Astrocyte (in vitro differentiated cells and primary cell): Measurements from ENCODE around the gene MYG1. TPM values are rescaled to one million over a fixed set of nuclear protein-coding genes. Genes with fewer than 3 reads are reported as not detected.

Experiments
- DNase-seq: peaks from one replicate; pipeline ENCODE4 v3.0.0-alpha.2; 2010; ENCODE audit warnings: low read depth
- FAIRE-seq: peaks from 2 replicates; lab custom pipeline; 2011; peaks lifted over from hg19 to GRCh38; lab: Jason Lieb, UNC
- H2AFZ ChIP-seq: 2 replicates; pipeline ENCODE4 v1.6.0; 2012; ENCODE audit warnings: low read depth, low read length, inconsistent platforms
- H3K27ac ChIP-seq: 2 replicates; pipeline ENCODE4 v1.5.1; 2011; ENCODE audit warnings: low read depth, low read length, inconsistent platforms
- H3K27me3 ChIP-seq: 2 replicates; pipeline ENCODE4 v1.6.0; 2011; ENCODE audit warnings: low read length, inconsistent platforms; ENCODE audit not compliant: insufficient read depth
- H3K36me3 ChIP-seq: 2 replicates; pipeline ENCODE4 v1.5.1; 2011; ENCODE audit warnings: low read length, inconsistent platforms; ENCODE audit not compliant: insufficient read depth
- H3K4me1 ChIP-seq: 2 replicates; pipeline ENCODE4 v1.5.1; 2011; ENCODE audit warnings: low read length, inconsistent platforms; ENCODE audit not compliant: insufficient read depth
- H3K4me2 ChIP-seq: 2 replicates; pipeline ENCODE4 v1.6.0; 2012; ENCODE audit warnings: low read length, inconsistent platforms
- H3K4me3 ChIP-seq: 2 replicates; pipeline ENCODE4 v1.5.1; 2011; ENCODE audit warnings: low read depth, mild to moderate bottlenecking, low read length, inconsistent platforms; ENCODE audit not compliant: insufficient read depth
- H3K79me2 ChIP-seq: 2 replicates; pipeline ENCODE4 v1.6.0; 2012; ENCODE audit warnings: mild to moderate bottlenecking, low read length, inconsistent platforms; ENCODE audit not compliant: insufficient read depth
- H3K9ac ChIP-seq: 2 replicates; pipeline ENCODE4 v1.6.0; 2012; ENCODE audit warnings: mild to moderate bottlenecking, low read length, inconsistent platforms
- H3K9me3 ChIP-seq: 2 replicates; pipeline ENCODE4 v1.5.1; 2012; ENCODE audit warnings: low read depth, mild to moderate bottlenecking, low read length, inconsistent platforms; ENCODE audit not compliant: insufficient read depth
- H4K20me1 ChIP-seq: 2 replicates; pipeline ENCODE4 v1.6.0; 2012; ENCODE audit warnings: low read length, inconsistent platforms; ENCODE audit not compliant: insufficient read depth
- H3K27ac Mint-ChIP-seq: one replicate; pipeline ENCODE4 v1.8.0; 2021; ENCODE audit warnings: mild to moderate bottlenecking, mixed read lengths; ENCODE audit not compliant: unreplicated experiment
- H3K27me3 Mint-ChIP-seq: one replicate; pipeline ENCODE4 v1.8.0; 2021; ENCODE audit warnings: low read depth, mixed read lengths; ENCODE audit not compliant: unreplicated experiment
- H3K36me3 Mint-ChIP-seq: one replicate; pipeline ENCODE4 v1.8.0; 2021; ENCODE audit warnings: low read depth, mixed read lengths; ENCODE audit not compliant: unreplicated experiment
- H3K4me1 Mint-ChIP-seq: one replicate; pipeline ENCODE4 v1.8.0; 2021; ENCODE audit warnings: low read depth, mixed read lengths; ENCODE audit not compliant: unreplicated experiment
- H3K4me3 Mint-ChIP-seq: one replicate; pipeline ENCODE4 v1.8.0; 2021; ENCODE audit warnings: mild to moderate bottlenecking, moderate library complexity, mixed read lengths; ENCODE audit not compliant: unreplicated experiment
- H3K9me3 Mint-ChIP-seq: one replicate; pipeline ENCODE4 v1.8.0; 2021; ENCODE audit warnings: mild to moderate bottlenecking, mixed read lengths; ENCODE audit not compliant: unreplicated experiment
- CTCF ChIP-seq: IDR thresholded peaks from 2 replicates; pipeline ENCODE4 v1.5.1; 2011; ENCODE audit warnings: low read depth, mild to moderate bottlenecking, inconsistent platforms, low read length, moderate library complexity; ENCODE audit not compliant: insufficient read depth
- EZH2 ChIP-seq: IDR thresholded peaks from 2 replicates; pipeline ENCODE4 v1.6.1; 2012; ENCODE audit warnings: mild to moderate bottlenecking, low read length, inconsistent platforms; ENCODE audit not compliant: insufficient read depth
- total RNA-seq: library from RNA; stranded (reverse); gene quantifications from 2 replicates; pipeline ENCODE4 v1.2.1, GENCODE V29; 2021

The MYG1 gene
- total RNA-seq, 1 donor from 2014 or later, result 40.9 TPM

- DNase-seq, result no peak
- Histone ChIP-seq H3K79me2 (peaks cover 24% of the 10 kb centered on the region), H3K27ac (no peak overlapping the region), H3K27me3 (no peaks in the 10 kb centered on the region), H4K20me1 (no peaks in the 10 kb centered on the region), H2AFZ (no peak overlapping the region), H3K4me3 (no peak overlapping the region), H3K4me1 (peaks cover 9% of the 10 kb centered on the region), H3K9me3 (no peaks in the 10 kb centered on the region), H3K4me2 (no peak overlapping the region), H3K36me3 (no peaks in the 10 kb centered on the region), H3K9ac (no peak overlapping the region)
- peaks cover 3% of the 10 kb centered on the region for H3K4me1 Mint-ChIP-seq
- H3K36me3 Mint-ChIP-seq, result peaks cover 6% of the 10 kb centered on the region
- H3K9me3 Mint-ChIP-seq, result no peaks in the 10 kb centered on the region
- no peak for TF ChIP-seq EZH2
- no peak for TF ChIP-seq CTCF
- no peak overlapping the region for H3K27ac Mint-ChIP-seq
- H3K27me3 Mint-ChIP-seq, result peaks cover 4% of the 10 kb centered on the region
- H3K4me3 Mint-ChIP-seq, result peak overlapping the region; percentile 31
- no peak for FAIRE-seq
Measured at GRCh38 chr12:53265783-53266182, 33.7 kb upstream of the MYG1 start.

GRCh38 chr12:53267306-53267998, 32.0 kb upstream of the MYG1 start:
- no peaks in the 10 kb centered on the region for H3K9me3 Mint-ChIP-seq
- Histone ChIP-seq H3K36me3 (no peaks in the 10 kb centered on the region), H3K9ac (peak overlapping the region; percentile 80), H4K20me1 (no peaks in the 10 kb centered on the region), H3K9me3 (no peaks in the 10 kb centered on the region), H3K4me1 (peaks cover 9% of the 10 kb centered on the region), H3K27me3 (no peaks in the 10 kb centered on the region), H2AFZ (peak overlapping the region; percentile 89), H3K4me3 (peak overlapping the region; percentile 80), H3K4me2 (peak overlapping the region; percentile 84), H3K79me2 (peaks cover 31% of the 10 kb centered on the region), H3K27ac (no peak overlapping the region)
- DNase-seq (no peak), FAIRE-seq (no peak)
- peaks cover 6% of the 10 kb centered on the region for H3K27me3 Mint-ChIP-seq
- H3K36me3 Mint-ChIP-seq, result peaks cover 6% of the 10 kb centered on the region
- H3K4me1 Mint-ChIP-seq, result peaks cover 3% of the 10 kb centered on the region
- peak overlapping the region; percentile 91 for H3K4me3 Mint-ChIP-seq
- TF ChIP-seq EZH2 (no peak), CTCF (no peak)
- H3K27ac Mint-ChIP-seq, result peak overlapping the region; percentile 53

DNA sequence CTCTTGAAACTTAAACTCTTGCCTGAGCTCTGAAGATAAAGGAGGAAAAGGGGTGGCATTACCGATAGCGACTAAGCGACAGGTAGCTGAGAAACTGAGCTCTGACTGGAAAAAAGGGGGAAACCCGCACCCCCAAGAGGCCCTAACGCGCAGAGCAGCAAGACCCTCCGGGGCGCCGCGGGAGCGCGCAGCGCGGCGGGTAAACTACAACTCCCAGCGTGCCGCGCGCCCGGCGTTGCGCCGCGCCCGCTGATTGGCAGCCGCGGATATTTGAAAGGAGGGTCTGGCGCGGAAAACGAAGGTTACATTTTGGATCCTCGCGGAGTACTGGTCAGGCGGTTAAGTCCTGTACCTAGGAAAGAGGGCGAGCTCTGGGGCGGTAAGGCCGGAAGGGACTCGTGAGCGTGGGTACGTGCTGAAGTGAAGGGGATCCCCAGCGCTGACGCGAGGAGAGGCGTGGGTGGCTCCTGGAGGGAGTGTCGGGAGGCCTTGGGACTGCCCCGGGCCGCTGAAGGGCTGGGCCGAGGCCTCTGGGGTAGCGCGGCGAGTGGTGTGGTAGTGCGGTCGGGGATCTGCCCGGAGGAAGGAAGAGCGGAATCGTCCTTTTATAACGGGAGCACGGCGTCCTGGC, 31.4 kb upstream of the MYG1 start, which contains the start of gene ESPL1:
Gene ESPL1 (plus strand): TSS at position 301 of the 631 bp plus-strand sequence. CDS start 468 bp downstream, outside the sequence.
- Mint-ChIP-seq H3K9me3 (no peaks in the 10 kb centered on the region), H3K4me3 (peak within 1 kb of the TSS; percentile 91), H3K4me1 (peaks cover 3% of the 10 kb centered on the region), H3K27me3 (peaks cover 6% of the 10 kb centered on the region), H3K27ac (peak within 1 kb of the TSS; percentile 69), H3K36me3 (peaks cover 6% of the 10 kb centered on the region)
- FAIRE-seq (no peak), DNase-seq (peak; percentile 57)
- no peaks in the 10 kb centered on the region for H4K20me1 ChIP-seq
- H3K36me3 ChIP-seq, result no peaks in the 10 kb centered on the region
- no peaks in the 10 kb centered on the region for H3K27me3 ChIP-seq
- H3K4me2 ChIP-seq, result peak within 1 kb of the TSS; percentile 84
- peaks cover 31% of the 10 kb centered on the region for H3K79me2 ChIP-seq
- peak within 1 kb of the TSS; percentile 89 for H2AFZ ChIP-seq
- TF ChIP-seq CTCF, result no peak
- no peak for TF ChIP-seq EZH2
- peak within 1 kb of the TSS; percentile 80 for H3K9ac ChIP-seq
- peaks cover 9% of the 10 kb centered on the region for H3K4me1 ChIP-seq
- H3K9me3 ChIP-seq, result no peaks in the 10 kb centered on the region
- H3K4me3 ChIP-seq, result peak within 1 kb of the TSS; percentile 80
- H3K27ac ChIP-seq, result peak within 1 kb of the TSS; percentile 67
